ENCODE measurements around the gene CUX1.

CUX1 gene

DNA sequence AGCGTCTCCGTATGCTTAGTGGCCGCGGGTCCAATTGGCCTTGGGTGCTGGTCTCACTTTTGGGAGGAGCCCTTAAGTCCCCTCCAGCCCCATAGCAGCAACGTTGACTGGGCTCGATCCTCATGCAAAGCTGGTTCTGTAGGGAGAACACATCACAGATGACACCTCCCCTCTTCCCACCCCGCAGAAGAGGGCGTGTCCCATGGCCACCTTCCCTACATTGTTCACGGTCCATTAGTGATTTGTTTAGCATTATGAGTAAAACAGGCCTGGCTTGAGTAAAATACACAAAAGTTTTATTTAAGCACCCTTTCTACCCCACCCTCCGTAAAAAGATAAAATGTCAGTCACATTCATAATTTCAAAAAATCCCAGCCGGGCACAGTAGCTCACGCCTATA lies 380.2 kb downstream of the CUX1 start:
- DNase-seq = no peak

DNA sequence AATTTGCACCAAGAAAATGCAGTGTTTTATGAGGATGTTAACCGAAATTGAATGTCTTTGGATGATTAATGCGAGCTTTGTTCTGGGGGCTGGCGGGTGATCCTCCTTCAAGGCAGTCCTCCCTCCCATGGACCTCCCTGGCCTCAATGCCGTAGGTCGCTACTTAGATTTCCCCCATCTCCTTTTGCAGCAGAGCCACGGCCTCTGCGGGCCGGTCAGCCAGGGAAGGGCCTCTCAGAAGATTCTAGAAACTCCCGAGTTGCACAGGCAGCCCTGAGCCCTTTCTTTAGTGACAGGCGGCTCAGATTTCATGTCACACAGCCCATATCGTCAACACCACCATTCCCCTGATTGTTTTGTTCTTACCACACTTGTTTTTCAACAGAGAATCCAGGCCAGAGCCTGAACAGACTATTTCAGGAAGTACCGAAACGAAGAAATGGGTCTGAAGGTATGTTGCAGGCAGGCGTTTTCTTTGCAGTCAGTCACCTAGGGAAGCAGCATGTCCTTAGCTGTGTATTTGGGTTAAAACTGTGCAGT lies 381.1 kb downstream of the CUX1 start:
- DNase-seq = no peak

DNA sequence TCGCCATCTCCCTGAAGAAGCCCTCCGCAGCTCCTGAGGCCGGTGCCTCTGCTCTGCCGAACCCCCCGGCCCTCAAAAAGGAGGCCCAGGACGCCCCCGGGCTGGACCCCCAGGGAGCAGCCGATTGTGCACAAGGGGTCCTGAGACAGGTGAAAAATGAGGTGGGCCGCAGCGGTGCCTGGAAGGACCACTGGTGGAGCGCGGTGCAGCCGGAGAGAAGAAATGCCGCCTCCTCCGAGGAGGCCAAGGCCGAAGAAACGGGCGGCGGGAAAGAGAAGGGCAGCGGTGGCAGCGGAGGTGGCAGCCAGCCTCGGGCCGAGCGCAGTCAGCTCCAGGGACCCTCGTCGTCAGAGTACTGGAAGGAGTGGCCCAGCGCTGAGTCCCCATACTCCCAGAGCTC lies 384.1 kb downstream of the CUX1 start:
- DNase-seq = no peak

DNA sequence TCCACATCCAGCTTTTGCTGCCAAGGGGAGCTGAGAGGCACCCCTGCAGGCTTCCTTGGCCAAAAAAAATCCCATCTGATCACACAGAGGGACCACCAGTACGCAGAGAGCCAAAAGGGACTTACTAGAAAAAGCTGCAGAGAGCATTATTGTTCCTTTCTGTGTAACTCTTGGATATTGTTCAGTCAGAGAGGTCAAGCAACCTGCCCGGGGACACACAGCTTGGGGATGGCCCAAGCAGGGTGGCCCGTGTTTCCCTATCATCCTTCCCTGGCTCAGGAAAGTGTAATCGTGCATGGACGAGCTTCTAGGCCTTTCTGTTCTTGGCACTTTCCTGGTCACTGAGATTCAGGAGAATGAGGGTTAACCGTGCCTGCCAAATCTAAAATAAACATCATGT lies 385.1 kb downstream of the CUX1 start:
- DNase-seq = no peak

DNA sequence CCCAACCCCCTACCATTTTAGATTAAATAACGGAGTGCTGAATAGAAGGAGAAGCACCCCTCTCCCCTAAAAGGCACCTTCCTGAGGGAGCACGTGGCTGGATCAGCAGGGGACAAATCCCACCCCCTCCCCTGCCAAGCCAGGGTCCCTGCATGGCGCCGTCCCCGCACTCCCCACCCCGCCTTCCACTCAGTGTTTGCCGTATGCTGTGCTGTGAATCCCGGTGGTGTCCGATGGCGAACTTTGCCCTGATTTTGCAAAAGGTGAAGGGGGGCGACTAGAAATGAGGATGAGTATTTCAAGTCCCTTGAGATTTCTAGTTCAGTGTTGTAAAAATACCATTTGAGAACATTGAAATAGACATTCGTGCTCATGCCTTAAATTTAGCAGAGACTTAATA lies 385.8 kb downstream of the CUX1 start:
- DNase-seq = no peak

DNA sequence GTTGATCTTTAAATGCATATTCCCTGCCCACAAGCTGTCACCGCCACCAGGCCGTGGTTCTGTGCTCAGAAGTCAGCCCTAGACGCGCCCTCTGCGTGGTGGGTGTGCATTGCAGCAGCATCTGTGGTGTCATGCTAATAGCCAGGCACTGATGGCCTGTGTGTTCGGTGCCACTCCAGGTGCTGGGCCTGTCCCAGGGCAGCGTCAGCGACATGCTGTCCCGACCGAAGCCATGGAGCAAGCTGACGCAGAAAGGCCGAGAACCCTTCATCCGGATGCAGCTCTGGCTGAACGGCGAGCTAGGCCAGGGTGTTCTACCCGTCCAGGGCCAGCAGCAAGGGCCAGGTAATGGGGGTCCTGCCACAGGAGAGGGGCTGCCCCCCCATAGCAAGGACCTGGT lies 386.8 kb downstream of the CUX1 start:
- DNase-seq = no peak

DNA sequence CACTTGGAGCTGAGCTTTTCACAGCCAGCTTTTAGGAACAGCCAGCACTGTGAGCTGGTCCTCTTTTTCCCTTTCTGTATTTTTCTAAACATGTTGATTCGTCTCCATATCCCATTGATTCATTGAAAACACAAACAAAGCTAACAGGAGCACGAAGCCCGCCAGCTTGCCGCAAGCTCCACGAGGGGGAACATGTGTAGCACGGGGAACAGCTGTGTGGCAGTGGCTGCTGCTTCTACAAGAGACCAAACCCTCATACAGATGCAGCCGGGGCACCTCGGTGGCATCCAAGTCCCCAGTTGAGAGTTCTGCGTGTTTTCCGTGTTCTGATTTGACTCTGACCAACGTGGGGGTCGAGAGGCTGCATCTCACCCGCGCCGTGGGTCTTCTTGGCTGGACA lies 388.5 kb downstream of the CUX1 start:
- DNase-seq = no peak

DNA sequence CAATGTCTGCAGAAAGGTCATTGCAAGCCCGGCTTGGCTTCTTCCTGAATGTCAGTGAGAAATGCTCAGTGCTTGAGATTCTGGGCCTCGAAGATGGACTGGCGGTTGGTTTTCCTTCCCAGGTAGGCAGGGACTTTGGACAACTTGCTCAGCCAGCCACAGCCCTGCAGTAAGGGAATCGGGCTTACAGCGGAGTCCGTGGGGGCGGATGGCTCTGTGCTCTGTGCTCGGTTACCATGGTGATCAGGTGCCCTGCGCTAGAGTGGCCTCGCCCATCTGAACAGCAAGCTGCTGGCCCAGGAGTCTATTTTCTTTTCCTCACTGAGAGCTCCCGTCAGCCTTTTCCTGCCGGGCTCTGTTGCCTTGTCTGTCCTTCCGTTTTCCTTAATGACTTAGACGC lies 391.4 kb downstream of the CUX1 start:
- no peak for DNase-seq

DNA sequence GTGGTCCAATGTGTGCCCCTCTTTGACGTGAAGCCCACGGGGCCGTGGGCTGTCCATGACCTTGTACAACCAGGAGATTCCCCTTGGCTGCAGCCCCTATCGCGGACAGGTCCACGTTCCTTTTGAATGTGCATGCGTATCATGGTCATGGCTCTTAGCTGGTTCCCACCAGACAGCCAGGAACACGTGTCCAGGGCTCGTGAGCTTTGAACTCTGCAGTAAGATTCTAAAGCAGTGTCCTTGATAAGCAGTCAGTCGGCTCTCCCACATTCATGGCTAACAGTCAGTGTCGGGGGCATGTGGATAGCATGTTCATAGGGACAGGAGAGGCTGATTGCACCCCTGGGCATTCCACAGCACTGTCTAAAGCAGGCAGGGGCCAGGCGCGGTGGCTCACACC lies 393.4 kb downstream of the CUX1 start:
- DNase-seq = no peak

DNA sequence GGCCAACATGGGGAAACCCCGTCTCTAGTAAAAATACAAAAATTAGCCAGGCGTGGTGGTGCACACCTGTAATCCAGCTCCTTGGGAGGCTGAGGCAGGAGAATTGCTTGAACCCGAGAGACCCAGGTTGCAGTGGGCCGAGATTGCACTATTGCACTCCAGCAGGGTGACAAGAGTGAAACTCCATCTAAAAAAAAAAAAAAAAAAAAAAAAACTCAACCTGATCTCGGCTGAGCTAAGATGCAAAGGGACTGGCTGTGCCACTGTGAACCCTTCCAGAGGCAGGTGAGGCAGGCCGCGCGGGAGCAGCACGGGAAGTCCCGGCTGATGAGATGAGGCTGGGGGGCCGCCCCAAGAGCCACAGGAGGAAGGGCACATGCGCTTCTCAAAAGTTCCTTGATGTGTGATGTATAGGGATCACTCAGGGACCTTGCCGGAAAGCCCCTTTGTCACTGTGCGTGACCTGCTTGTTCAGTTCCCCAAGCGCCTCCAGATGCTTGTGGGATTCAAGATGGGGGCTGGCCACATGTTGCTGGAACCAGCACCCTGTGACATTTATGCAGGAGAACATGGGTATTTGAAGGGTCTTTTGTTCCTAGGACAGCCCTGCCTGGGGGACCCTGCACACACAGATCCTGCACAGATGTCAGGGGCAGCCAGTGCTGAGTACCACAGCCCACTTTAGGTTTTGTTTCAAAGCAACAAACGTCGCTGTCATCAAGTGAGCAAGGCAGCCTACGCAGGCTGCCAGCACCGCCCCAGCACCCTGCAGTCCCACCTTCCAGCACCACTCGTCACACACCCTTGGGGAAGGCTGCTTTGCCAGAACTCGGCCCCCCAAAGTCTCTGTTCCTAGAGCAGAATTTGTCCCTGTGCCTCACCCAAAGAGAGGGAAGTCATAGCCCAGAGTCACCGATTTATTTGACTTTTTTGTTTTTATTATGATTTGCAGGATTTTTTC lies 394.4 kb downstream of the CUX1 start:
- no peak for DNase-seq

DNA sequence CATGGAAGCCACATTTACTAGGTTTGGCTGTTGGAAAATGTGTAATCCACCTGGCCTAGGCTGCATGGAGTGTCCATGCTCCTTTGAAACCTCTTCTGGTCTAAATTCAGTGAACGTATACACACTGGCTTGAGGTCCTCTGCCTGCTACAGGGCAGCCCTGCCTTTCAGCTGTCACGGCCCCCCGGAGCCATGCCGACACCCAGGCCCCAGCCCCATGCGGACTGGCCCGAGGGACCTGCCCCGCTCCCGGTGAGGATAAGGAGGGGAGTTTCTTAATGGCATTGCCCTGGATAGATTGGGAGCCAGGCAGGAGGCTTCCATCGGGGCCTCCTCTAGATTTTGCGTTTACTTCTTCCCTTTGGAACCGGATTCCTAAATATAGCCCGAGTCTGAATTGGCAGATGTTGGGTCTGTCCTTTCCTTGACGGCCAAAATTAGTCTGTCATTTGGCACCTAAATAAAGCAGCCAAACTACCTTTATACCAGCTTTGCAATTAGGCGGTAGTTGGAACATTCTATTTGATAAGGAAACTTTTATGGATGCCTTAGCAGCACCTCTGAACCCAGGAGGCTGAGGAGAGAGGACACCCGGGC lies 397.1 kb downstream of the CUX1 start:
- no peak for DNase-seq

DNA sequence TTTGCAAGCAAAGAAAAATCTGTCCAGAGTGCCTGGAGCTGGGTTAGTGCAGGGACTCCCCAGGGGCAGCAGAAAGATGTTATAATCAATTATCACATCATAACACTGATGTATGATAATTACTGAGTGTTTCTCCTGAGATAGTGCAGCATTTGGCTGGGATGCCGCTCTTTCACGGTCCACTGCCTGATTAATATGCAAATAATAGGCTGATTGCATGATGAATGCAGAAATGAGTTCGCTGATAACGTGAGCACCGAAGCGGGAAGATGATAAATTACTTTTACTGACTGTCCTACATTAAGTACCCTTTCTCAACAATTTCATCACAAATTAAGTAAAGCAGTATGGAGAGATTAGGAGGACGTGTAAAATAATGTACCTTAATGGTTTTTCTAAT lies 397.8 kb downstream of the CUX1 start:
- no peak for DNase-seq

DNA sequence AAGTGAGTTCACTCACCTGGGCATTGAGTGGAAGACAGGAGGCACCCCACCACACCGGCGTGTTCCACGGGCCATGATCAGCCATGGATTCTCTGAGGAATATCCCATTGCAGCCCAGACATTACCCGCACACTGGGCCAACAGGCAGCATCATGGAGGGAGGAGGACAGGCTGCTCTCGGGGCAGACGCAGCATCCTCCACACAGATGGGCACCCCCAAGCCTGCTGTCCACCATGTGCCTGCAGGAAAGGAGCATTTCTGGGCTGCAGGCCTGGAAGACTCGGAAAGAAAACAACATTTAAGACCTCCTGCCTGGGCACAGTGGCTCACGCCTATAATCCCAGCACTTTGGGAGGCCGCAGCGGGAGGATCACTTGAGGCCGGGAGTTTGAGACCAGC lies 398.3 kb downstream of the CUX1 start:
- no peak for DNase-seq

DNA sequence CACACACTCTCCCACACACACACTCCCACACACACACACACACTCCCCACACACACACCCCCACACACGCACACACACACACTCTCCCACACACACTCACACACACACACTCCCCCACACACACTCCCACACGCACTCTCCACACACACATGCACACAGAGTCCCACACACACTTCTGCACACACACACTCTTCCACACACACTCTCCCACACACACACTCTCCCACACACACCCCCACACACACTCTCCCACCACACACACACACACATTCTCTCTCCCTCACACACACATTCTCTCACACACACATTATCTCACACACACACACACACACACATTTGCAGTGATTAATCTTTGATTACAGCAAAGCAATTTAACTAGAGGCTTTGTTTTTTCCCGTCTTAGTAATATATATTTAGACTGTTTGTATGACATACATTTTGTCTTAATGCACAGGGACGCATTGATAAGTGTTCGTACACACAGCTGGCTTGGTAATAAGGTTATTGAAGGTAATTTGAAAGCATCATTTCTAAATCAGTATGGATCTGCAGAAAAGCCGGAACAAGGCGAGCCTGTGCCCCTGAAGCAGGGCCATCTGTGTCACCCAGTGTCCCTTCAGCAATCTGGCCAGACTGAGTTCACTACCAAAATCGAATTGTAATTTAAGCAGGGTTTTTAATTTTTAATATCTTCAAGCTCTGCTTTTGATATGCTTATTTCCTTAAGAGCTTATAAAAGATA lies 399.3 kb downstream of the CUX1 start:
- no peak for DNase-seq

DNA sequence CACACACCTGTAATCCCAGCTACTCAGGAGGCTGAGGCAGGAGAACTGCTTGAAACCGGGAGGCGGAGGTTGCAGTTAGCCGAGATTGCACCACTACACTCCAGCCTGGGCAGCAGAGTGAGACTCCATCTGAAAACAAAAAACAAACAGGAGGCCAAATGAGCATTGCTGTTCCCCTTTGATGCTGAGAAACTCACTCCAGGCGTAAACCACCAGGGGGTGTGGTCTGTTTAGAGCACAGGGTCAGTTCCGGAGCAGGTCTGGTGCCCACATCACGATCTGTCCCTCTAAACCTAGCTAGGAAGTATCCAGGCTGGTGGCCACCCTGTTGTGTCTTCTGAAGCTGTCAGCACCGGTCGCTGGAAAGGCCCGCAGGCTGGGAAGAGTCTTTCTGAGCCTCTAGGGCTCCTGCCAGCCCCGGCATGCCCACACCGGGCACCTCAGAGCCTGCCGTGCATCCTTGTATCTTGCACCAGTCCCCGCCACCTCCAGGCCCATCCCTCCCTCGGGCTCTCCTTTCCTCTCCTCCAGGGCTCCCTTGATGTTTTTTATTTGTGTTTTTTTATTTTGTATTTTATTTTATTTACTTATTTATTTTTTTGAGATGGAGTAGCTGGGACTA lies 402.9 kb downstream of the CUX1 start:
- no peak for DNase-seq

DNA sequence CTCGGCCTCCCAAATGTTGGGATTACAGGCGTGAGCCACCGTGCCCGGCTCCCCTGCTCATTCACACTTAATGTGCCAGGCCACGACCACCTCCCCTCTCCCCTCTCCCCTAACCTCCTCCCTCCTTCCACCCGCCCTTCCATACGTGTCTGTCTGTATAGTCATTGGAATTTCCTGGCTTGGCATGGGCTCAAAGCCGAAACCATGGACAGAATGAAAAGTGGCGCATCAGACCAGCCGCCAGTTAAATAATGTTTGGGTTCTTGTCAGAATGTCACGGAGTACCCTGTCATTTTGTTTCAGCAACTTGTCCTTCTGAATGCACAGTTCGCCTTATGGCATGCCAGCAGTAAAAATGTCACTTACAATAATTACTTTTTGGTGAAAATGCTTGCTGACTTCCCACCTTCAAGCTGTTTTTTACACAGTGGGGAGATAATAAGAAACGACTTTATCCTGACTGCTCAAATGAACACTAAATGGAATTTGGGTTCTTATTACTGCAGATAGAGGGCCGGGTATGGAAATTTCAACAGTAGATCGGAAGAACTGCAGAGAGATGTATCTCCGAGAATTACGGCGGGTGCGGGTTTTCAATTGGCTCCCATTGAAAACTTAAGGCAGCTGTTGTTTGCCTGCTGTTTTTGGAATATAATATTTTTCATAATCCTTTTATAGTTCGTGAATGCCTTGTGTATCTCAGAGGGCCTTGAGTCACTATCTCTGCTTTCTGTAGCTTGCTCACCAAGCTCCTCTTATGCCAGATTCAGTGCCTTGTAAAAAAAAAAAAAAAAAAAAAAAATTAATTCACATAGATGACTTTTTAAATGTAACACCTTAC lies 403.8 kb downstream of the CUX1 start:
- no peak for DNase-seq

DNA sequence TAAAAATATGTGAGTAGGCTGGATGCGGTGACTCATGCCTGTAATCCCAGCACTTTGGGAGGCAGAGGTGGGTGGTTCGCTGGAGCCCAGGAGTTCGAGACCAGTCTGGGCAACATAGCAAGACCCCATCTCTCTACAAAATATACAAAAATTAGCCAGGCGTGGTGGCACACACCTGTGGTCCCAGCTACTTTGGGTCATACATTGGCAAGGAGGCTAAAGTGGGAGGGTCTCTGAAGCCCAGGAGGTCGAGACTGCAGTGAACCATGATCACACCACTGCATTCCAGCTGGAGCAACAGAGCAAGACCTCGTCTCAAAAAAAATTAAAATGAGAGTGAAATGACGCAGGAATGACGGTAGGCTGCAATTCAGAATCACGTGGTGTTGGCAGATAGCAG lies 404.5 kb downstream of the CUX1 start:
- no peak for DNase-seq

DNA sequence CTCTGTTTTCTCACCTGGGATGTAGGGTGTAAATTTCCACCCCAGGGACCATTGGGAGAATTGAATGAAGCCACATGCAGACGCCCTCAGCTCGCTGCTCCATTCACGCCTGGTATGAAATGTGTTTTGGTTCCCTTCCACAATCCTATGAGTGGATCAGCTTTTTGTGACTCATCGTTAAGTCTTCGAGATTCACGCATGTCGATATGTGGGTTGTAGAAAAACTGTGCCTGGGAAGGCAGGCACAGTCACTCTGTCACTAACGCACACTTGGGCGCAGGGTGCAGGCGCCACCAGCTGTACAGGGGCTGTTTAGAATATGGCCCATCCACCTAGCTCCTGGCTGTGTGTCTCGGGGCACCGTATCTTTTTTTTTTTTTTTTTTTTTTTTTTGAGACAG lies 405.0 kb downstream of the CUX1 start:
- no peak for DNase-seq

DNA sequence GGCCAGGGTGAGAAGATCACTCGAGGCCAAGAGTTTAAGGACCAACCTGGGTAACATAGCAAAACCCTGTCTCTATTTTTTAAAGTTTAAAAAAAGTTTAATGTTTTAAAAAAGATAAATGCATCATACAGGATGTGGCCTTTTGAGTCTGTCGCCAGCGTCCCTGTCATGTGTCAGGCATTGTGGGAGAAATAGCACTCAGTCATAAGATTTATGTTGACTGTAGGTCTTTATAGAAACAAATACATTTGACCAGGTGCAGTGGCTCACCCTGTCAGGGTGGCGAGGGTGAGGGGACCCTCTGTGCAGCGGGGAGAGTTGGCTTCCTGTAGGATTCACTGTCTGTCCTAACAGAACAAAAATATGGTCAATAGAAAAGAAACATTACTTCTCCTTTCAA lies 405.8 kb downstream of the CUX1 start:
- DNase-seq = no peak

DNA sequence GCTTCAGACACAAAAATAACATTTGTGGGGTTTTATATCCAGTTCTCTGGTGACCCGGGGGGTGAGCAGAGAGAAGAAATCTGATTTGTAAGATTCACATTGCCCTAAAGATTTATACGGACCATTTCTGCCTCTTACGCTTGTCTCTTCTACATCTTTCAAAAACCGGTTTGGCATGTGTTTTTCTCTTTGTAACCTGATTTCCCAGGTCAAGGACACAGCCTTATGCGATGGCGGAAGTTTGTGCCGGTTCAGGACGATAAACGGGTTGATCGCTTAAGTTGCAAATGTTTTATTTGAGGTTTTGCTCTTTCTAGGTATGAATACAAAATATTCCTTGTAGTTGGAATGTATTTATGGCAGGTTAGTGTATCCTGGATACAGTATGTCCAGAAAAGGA lies 407.6 kb downstream of the CUX1 start:
- DNase-seq = no peak

DNA sequence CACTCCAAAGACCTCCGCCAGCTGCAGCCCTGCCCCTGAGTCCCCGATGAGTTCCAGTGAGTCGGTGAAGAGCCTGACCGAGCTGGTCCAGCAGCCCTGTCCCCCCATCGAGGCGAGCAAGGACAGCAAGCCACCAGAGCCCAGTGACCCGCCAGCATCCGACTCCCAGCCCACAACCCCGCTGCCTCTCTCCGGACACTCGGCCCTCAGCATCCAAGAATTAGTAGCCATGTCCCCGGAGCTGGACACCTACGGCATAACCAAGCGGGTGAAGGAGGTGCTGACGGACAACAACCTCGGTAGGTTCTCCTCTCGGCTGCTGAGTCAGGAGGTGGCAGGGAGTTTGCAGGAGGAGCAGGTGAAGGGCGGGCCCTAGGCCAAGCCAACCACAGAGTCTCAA lies 409.9 kb downstream of the CUX1 start:
- DNase-seq = no peak

DNA sequence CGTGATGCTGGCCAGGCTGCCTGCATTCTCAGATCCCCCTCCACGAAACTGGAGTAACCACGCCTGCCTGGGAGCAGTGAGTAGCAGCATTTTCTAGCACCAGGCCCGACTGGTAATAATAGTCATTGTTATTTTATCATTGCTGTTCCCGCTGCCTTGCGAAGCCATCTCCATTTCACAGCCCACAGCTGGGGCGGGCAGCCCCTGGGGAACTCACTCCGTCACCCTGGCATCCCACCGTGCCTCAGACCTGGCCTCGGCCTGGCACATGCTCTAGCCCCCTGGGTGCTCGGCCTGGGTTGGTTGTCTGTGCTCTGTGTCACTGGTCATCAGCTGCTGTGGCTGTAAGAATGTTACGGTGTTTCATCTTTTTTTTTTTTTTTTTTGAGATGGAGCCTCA lies 411.5 kb downstream of the CUX1 start:
- no peak for DNase-seq
